OCI-LY1 (cell line): ENCODE results near the gene LRRC63.

Experiments
- CTCF ChIP-seq: fragments of 200-600 bp; sonication (generic), shearing (Covaris generic); IDR thresholded peaks from 2 replicates; pipeline ENCODE4 v1.5.1; 2017; ENCODE audit warnings: mild to moderate bottlenecking, antibody characterized with exemption, low read length, moderate library complexity, mixed read lengths
- EZH2 ChIP-seq: fragments of 200-600 bp; sonication (generic), shearing (Covaris generic); IDR thresholded peaks from 2 replicates; pipeline ENCODE4 v1.8.0; 2017; ENCODE audit warnings: borderline replicate concordance, mixed run types, mild to moderate bottlenecking, antibody characterized with exemption, low read length, moderate library complexity, mixed read lengths

DNA sequence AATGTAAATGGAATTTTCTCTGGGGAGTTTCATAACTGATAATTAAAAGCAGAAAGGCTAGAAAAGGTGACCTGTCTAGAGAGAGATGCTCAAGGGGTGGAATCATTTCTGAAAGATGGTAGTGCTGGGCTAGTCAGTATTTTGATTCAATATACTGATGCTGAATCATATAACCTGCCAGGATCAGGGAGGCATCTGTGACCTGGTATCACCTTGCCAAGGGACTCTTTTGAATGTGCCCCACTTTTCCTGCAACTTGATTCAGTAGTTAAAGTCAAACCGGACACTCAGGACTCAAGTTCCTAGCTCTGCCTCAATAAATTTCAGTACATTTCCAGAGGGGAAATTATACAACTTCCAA, 45.5 kb upstream of the LRRC63 start:
- no peak for TF ChIP-seq CTCF
- no peak for TF ChIP-seq EZH2
